ENCODE data around the gene NR2F2. TPM values are rescaled to one million over a fixed set of nuclear protein-coding genes. Genes with fewer than 3 reads are reported as not detected.

NR2F2 gene
- total and polyA plus RNA-seq, 2 donors (not counting 1 experiment from before 2014, with no cell fraction given): not detected

- Mint-ChIP-seq H3K4me1 (peaks cover 5% of the 10 kb centered on the region), H3K4me3 (no peak overlapping the region), H3K27me3 (peaks cover 63% of the 10 kb centered on the region), H3K27ac (no peak overlapping the region), H3K9me3 (ENCODE audit: insufficient read depth) (no peaks in the 10 kb centered on the region)
- Histone ChIP-seq H3K27ac (ENCODE audit: low read length in 2 of 2) (no peak overlapping the region), H2AFZ (ENCODE audit: insufficient read depth, low read depth, low read length, poor library complexity, severe bottlenecking) (no peak overlapping the region), H3K79me2 (ENCODE audit: control insufficient read depth, insufficient read depth, low read length) (no peaks in the 10 kb centered on the region), H3K36me3 (replicated peaks in 1 of 2; ENCODE audit: control extremely low read depth in 1 of 2, control insufficient read depth in 1 of 2, extremely low read depth in 1 of 2, insufficient read depth in 2 of 2, low read length in 1 of 2) (no peaks in the 10 kb centered on the region), H3K9ac (ENCODE audit: low read length) (no peak overlapping the region), H3K4me1 (ENCODE audit: control insufficient read depth in 2 of 2, insufficient read depth in 2 of 2, low read length in 2 of 2) (no peaks in the 10 kb centered on the region), H3K9me3 (ENCODE audit: control extremely low read depth in 1 of 3, control insufficient read depth in 2 of 3, insufficient read depth in 1 of 3, low read length in 2 of 3) (peaks cover 0 to 13% (median 0%) of the 10 kb centered on the region in 3 donors), H3K4me2 (replicated peaks; ENCODE audit: low read depth, low read length, poor library complexity, severe bottlenecking) (no peak overlapping the region), H4K20me1 (ENCODE audit: control insufficient read depth, insufficient read depth, low read length, poor library complexity, severe bottlenecking) (no peaks in the 10 kb centered on the region), H3K27me3 (replicated peaks in 1 of 4; ENCODE audit: control extremely low read depth in 1 of 4, control insufficient read depth in 3 of 4, insufficient read depth in 4 of 4, low read length in 3 of 4) (peaks cover 2 to 56% (median 42%) of the 10 kb centered on the region in 4 experiments), H3K4me3 (ENCODE audit: control extremely low read depth in 1 of 5, extremely low read depth in 1 of 5, insufficient read depth in 1 of 5, low read depth in 2 of 5, low read length in 4 of 5) (no peak overlapping the region)
- no peak for DNase-seq
- no peak for ATAC-seq (ENCODE audit: low read depth)
- 15% methylated on average over 25 of the region's 29 CpGs for WGBS (ENCODE audit: insufficient coverage)
- TF ChIP-seq EZH2 (IDR thresholded peaks at IDR 0.05; ENCODE audit: borderline replicate concordance, insufficient read depth, low read depth, low read length, poor library complexity, severe bottlenecking): no peak
- TF ChIP-seq CTCF (IDR thresholded peaks at IDR 0.05): no peak
- intact Hi-C loops (cut with micrococcal nuclease): no loop called here
- CTCF ChIA-PET: no interaction called here
- POLR2A ChIA-PET: no interaction called here
These were observed 7.0 kb upstream of the NR2F2 start for GRCh38 chr15:96323319-96324145.

GRCh38 chr15:96324192-96324895, 6.2 kb upstream of the NR2F2 start:
- Mint-ChIP-seq H3K9me3 (ENCODE audit: insufficient read depth) (no peaks in the 10 kb centered on the region), H3K27ac (no peak overlapping the region), H3K4me1 (peaks cover 5% of the 10 kb centered on the region), H3K4me3 (no peak overlapping the region), H3K27me3 (peaks cover 67% of the 10 kb centered on the region)
- ATAC-seq (ENCODE audit: low read depth): no peak
- DNase-seq: no peak
- Histone ChIP-seq H3K4me3 (ENCODE audit: control extremely low read depth in 1 of 5, extremely low read depth in 1 of 5, insufficient read depth in 1 of 5, low read depth in 2 of 5, low read length in 4 of 5) (no peak overlapping the region), H3K9ac (ENCODE audit: low read length) (no peak overlapping the region), H3K27me3 (replicated peaks in 1 of 4; ENCODE audit: control extremely low read depth in 1 of 4, control insufficient read depth in 3 of 4, insufficient read depth in 4 of 4, low read length in 3 of 4) (peaks cover 2 to 57% (median 46%) of the 10 kb centered on the region in 4 experiments), H3K4me2 (replicated peaks; ENCODE audit: low read depth, low read length, poor library complexity, severe bottlenecking) (no peak overlapping the region), H3K36me3 (replicated peaks in 1 of 2; ENCODE audit: control extremely low read depth in 1 of 2, control insufficient read depth in 1 of 2, extremely low read depth in 1 of 2, insufficient read depth in 2 of 2, low read length in 1 of 2) (no peaks in the 10 kb centered on the region), H2AFZ (ENCODE audit: insufficient read depth, low read depth, low read length, poor library complexity, severe bottlenecking) (no peak overlapping the region), H3K9me3 (ENCODE audit: control extremely low read depth in 1 of 3, control insufficient read depth in 2 of 3, insufficient read depth in 1 of 3, low read length in 2 of 3) (peaks cover 0 to 13% (median 0%) of the 10 kb centered on the region in 3 donors), H4K20me1 (ENCODE audit: control insufficient read depth, insufficient read depth, low read length, poor library complexity, severe bottlenecking) (no peaks in the 10 kb centered on the region), H3K4me1 (ENCODE audit: control insufficient read depth in 2 of 2, insufficient read depth in 2 of 2, low read length in 2 of 2) (no peaks in the 10 kb centered on the region), H3K79me2 (ENCODE audit: control insufficient read depth, insufficient read depth, low read length) (no peaks in the 10 kb centered on the region), H3K27ac (ENCODE audit: low read length in 2 of 2) (no peak overlapping the region)
- intact Hi-C loops (cut with micrococcal nuclease): no loop called here
- ChIA-PET CTCF (no interaction called here), POLR2A (no interaction called here)
- TF ChIP-seq CTCF (IDR thresholded peaks at IDR 0.05): no peak
- 7% methylated on average over 4 of the region's 12 CpGs for WGBS (ENCODE audit: insufficient coverage)
